AG09309 (cell line): ENCODE data around the gene SLC2A1.

Experiments
- DNase-seq: peaks from one replicate; pipeline ENCODE4 v3.0.0-alpha.2; 2010; ENCODE audit warnings: low read depth
- H3K4me3 ChIP-seq: 2 replicates; pipeline ENCODE4 v1.5.1; 2011; ENCODE audit warnings: mild to moderate bottlenecking, low read depth, low read length, moderate library complexity; ENCODE audit not compliant: control insufficient read depth
- CTCF ChIP-seq: IDR thresholded peaks from 2 replicates; pipeline ENCODE4 v1.5.1; 2011; ENCODE audit warnings: mild to moderate bottlenecking, low read depth, low read length, inconsistent platforms; ENCODE audit not compliant: insufficient read depth, control insufficient read depth; ENCODE audit errors: missing control alignments

Gene SLC2A1

DNA sequence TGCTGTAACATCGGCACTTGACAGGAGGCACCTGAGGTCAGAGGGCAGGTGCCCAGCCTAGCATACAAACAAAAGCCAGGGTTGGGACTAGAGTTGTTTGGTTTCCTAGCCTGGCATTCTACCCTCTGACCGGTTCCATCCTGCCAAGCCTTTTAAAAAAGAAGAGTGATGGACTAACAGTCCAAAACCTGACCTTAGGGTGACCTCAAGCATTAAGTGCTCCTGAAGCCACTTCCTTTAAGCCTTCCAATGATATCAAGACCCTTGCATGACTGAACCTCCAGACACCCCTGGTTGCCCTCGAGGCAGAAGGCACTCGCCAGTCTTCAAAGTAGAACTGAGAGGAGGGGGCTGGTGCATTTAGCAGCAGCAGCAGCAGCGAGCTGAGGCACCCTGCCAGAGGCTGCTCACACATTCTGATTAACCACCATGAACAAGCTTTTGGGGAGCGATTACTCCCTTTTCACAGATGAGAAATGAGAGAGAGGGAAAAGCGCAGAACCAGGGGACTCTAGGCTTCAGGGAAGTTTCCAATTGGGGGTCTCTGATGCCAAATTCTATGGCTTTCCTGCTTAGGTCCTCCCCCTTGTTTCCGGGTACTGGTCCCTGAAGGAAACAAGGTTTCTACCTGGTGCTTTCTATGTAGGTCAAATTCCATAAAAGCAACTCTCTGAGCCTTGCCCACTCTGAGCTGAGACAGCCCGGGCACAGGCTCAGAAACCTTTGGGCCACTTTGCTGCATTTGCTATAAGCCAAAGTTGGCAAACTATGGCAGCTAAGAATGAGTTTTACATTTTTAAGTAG, 9.2 kb downstream of the SLC2A1 start:
- no peak overlapping the region for H3K4me3 ChIP-seq
- DNase-seq: no peak
- TF ChIP-seq CTCF: no peak

- no peak for DNase-seq
- no peak for TF ChIP-seq CTCF
- no peak overlapping the region for H3K4me3 ChIP-seq
Measured at GRCh38 chr1:42947965-42948732, 10.5 kb downstream of the SLC2A1 start.

- TF ChIP-seq CTCF: no peak
- no peak overlapping the region for H3K4me3 ChIP-seq
- no peak for DNase-seq
Measured at GRCh38 chr1:42947117-42947516, 11.6 kb downstream of the SLC2A1 start.

- no peak for DNase-seq
- TF ChIP-seq CTCF: no peak
- no peak overlapping the region for H3K4me3 ChIP-seq
Measured at GRCh38 chr1:42946120-42946898, 12.4 kb downstream of the SLC2A1 start.

- H3K4me3 ChIP-seq: no peak overlapping the region
- no peak for TF ChIP-seq CTCF
- no peak for DNase-seq
Measured at GRCh38 chr1:42945164-42945563, 13.5 kb downstream of the SLC2A1 start.

GRCh38 chr1:42944246-42944928, 14.3 kb downstream of the SLC2A1 start:
- TF ChIP-seq CTCF: no peak
- no peak overlapping the region for H3K4me3 ChIP-seq
- DNase-seq: no peak
